Ovary (tissue), 3 donors: ENCODE data around the gene SYS1.

Source experiments
- CTCF ChIP-seq, 3 donors: fragments of 450-650 bp in 2 of 3; fragments of 200-600 bp in 1 of 3; IDR thresholded peaks; one replicate each; pipeline versions ENCODE4 v1.5.1 to v1.8.0; 2016 to 2022; ENCODE audit warnings: antibody characterized with exemption in 3 of 3, mild to moderate bottlenecking in 1 of 3
- EP300 ChIP-seq: sonication (generic); formaldehyde crosslinking; IDR thresholded peaks from one replicate; pipeline ENCODE4 v1.6.1; 2017; ENCODE audit warnings: antibody characterized with exemption
- donor health status: DM: no; HTN: no; CAD: no.

DNA sequence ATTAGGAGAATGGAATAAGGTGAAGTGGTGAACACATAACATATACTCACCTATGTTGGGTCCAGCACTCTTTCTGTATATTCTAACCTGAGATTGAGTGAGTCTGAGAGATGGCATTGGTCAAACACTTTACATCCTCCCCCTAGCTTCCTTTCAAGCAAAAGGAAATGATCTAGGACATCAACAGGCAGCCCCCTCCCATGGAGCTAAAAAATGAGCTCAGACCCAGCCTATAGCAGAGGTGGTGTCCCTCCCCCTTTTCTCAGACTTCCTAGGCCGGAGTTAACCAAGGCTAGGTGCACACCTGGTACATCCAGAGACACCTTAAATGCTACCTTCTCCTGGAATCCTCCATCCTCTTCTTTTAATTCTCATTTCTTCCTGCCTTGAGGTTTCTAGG, 9.2 kb upstream of the SYS1 start:
- TF ChIP-seq EP300 (no peak), CTCF (IDR thresholded peaks at IDR 0.05) (no peak)
